RWPE1 (cell line): ENCODE measurements around the gene MCHR2.
A peak's percentile ranks its signal among the peaks of the same experiment; 100 is the strongest.

Experiments
- CTCF ChIA-PET: fragments of 350-600 bp; sonication (Branson Sonifier 250); formaldehyde crosslinking; extraction: SDS; loops from one replicate; lab custom pipeline; 2021; lab: Yijun Ruan, JAX
- POLR2A ChIA-PET: fragments of 400-600 bp; formaldehyde crosslinking; extraction: SDS; loops from one replicate; lab custom pipeline; 2020; ENCODE audit warnings: antibody characterized with exemption; ENCODE audit not compliant: low non-redundant PET; lab: Yijun Ruan, JAX
- DNase-seq: peaks from one replicate; pipeline ENCODE4 v3.0.0; 2012; ENCODE audit warnings: low spot score
- H3K27ac ChIP-seq: fragments of 450-650 bp; 2 replicates; pipeline ENCODE4 v1.5.1; 2017
- CTCF ChIP-seq: fragments of 450-650 bp; conservative IDR thresholded peaks from 2 replicates; pipeline ENCODE4 v1.5.1; 2017; ENCODE audit warnings: low read depth, mild to moderate bottlenecking

The MCHR2 gene

GRCh38 chr6:99940582-99940981 is 53.4 kb downstream of the MCHR2 start:
- ChIA-PET CTCF (no interaction called here), POLR2A (no interaction called here)
- DNase-seq: no peak
- H3K27ac ChIP-seq: no peak overlapping the region
- TF ChIP-seq CTCF: no peak

GRCh38 chr6:99933129-99933528 is 60.9 kb downstream of the MCHR2 start:
- TF ChIP-seq CTCF: no peak
- ChIA-PET CTCF (no interaction called here), POLR2A (no interaction called here)
- no peak overlapping the region for H3K27ac ChIP-seq
- peak; percentile 24 for DNase-seq

- ChIA-PET POLR2A (no interaction called here), CTCF (no interaction called here)
- no peak overlapping the region for H3K27ac ChIP-seq
- TF ChIP-seq CTCF: no peak
- no peak for DNase-seq
Measured at GRCh38 chr6:99912657-99913056, 81.4 kb downstream of the MCHR2 start.

- TF ChIP-seq CTCF: peak; percentile 63
- ChIA-PET POLR2A (no interaction called here), CTCF (interaction anchor here (0.6 to 2.1 kb wide), 7 partner anchors 13 to 1362 kb away, joined by 3 to 15 read pairs (median 4); no protein-coding TSS in a partner anchor)
- no peak overlapping the region for H3K27ac ChIP-seq
- DNase-seq: peak; percentile 62
Measured at GRCh38 chr6:99905209-99906106, 88.6 kb downstream of the MCHR2 start.

GRCh38 chr6:99901596-99902384 is 92.2 kb downstream of the MCHR2 start:
- DNase-seq: no peak
- ChIA-PET POLR2A (no interaction called here), CTCF (no interaction called here)
- TF ChIP-seq CTCF: no peak
- H3K27ac ChIP-seq: no peak overlapping the region

GRCh38 chr6:99894815-99895214 is 99.2 kb downstream of the MCHR2 start:
- H3K27ac ChIP-seq: no peak overlapping the region
- CTCF ChIA-PET: no interaction called here
- TF ChIP-seq CTCF: no peak
- DNase-seq: no peak
- POLR2A ChIA-PET: no interaction called here
